T-cell (primary cell): ENCODE results near the gene ZBTB4. TPM values are rescaled to one million over a fixed set of nuclear protein-coding genes. Genes with fewer than 3 reads are reported as not detected.

Experiments used
- ATAC-seq, 4 experiments: fragments of 200-7000 bp in 3 of 4; fragments of 150-1000 bp in 1 of 4; cut with Tn5 transposase; replicated peaks in 1 of 4; 1 replicate in 3 of 4; 2 replicates in 1 of 4; pipeline ENCODE4 v1.10.0; 2021; ENCODE audit warnings: moderate library complexity in 3 of 4, mild to moderate bottlenecking in 2 of 4, moderate number of reproducible peaks in 1 of 4
- CTCF ChIA-PET, 2 donors: fragments of 300-600 bp; sonication (Branson Sonifier 250); formaldehyde crosslinking; loops; one replicate each; lab custom pipeline; 2022; ENCODE audit warnings: antibody characterized with exemption in 2 of 2; lab: Charles Lee
- POLR2A ChIA-PET, 2 donors: fragments of 300-600 bp; sonication (Branson Sonifier 250); formaldehyde crosslinking; loops; one replicate each; lab custom pipeline; 2022; ENCODE audit warnings: antibody characterized with exemption in 2 of 2; lab: Charles Lee
- DNase-seq, 35 experiments: peaks; one replicate each; pipeline versions ENCODE4 v3.0.0 to v3.0.0-alpha.2; 2013 to 2023
- H3K27ac ChIP-seq: one replicate; pipeline ENCODE4 v1.5.1; 2013; ENCODE audit warnings: low read length
- H3K27me3 ChIP-seq, 2 experiments: replicated peaks in 1 of 2; 1 replicate in 1 of 2; 2 replicates in 1 of 2; pipeline versions ENCODE4 v1.6.1 to v1.7.0; 2013; ENCODE audit warnings: low read length in 1 of 2, mixed read lengths in 1 of 2; ENCODE audit not compliant: control insufficient read depth in 2 of 2, insufficient read depth in 2 of 2; ENCODE audit errors: extremely low read depth in 1 of 2
- H3K36me3 ChIP-seq, 2 donors: 1 replicate in 1 of 2; 2 replicates in 1 of 2; pipeline versions ENCODE4 v1.6.1 to v1.7.0; 2013; ENCODE audit warnings: low read length in 1 of 2; ENCODE audit not compliant: control insufficient read depth in 2 of 2, insufficient read depth in 1 of 2; ENCODE audit errors: extremely low read depth in 1 of 2
- H3K4me1 ChIP-seq, 2 experiments: 1 replicate in 1 of 2; 2 replicates in 1 of 2; pipeline versions ENCODE4 v1.6.1 to v1.7.0; 2013; ENCODE audit warnings: low read length in 2 of 2, mixed read lengths in 1 of 2; ENCODE audit not compliant: insufficient read depth in 2 of 2, control insufficient read depth in 1 of 2; ENCODE audit errors: extremely low read depth in 1 of 2
- H3K4me3 ChIP-seq, 2 donors: 1 replicate in 1 of 2; 2 replicates in 1 of 2; pipeline versions ENCODE4 v1.5.1 to v1.7.0; 2013; ENCODE audit warnings: mild to moderate bottlenecking in 2 of 2, low read length in 1 of 2, moderate library complexity in 1 of 2; ENCODE audit not compliant: control insufficient read depth in 1 of 2; ENCODE audit errors: extremely low read depth in 1 of 2
- H3K9me3 ChIP-seq: 2 replicates; pipeline ENCODE4 v1.7.0; 2013
- H3K27ac Mint-ChIP-seq, 2 donors: one replicate each; pipeline ENCODE4 v1.8.0; 2020 to 2021; ENCODE audit warnings: mild to moderate bottlenecking in 2 of 2, mixed read lengths in 2 of 2
- H3K27me3 Mint-ChIP-seq, 2 donors: one replicate each; pipeline ENCODE4 v1.8.0; 2021 to 2022; ENCODE audit warnings: mixed read lengths in 2 of 2
- H3K36me3 Mint-ChIP-seq: one replicate; pipeline ENCODE4 v1.8.0; 2021; ENCODE audit warnings: mixed read lengths
- H3K4me1 Mint-ChIP-seq, 3 donors: one replicate each; pipeline ENCODE4 v1.8.0; 2020 to 2022; ENCODE audit warnings: mixed read lengths in 3 of 3, mild to moderate bottlenecking in 1 of 3
- H3K4me3 Mint-ChIP-seq, 3 donors: one replicate each; pipeline ENCODE4 v1.8.0; 2020 to 2022; ENCODE audit warnings: mild to moderate bottlenecking in 3 of 3, mixed read lengths in 3 of 3, moderate library complexity in 3 of 3
- H3K9me3 Mint-ChIP-seq, 3 donors: one replicate each; pipeline ENCODE4 v1.8.0; 2020 to 2022; ENCODE audit warnings: mixed read lengths in 3 of 3
- WGBS: methylation state at CpG from one replicate; pipeline ENCODE4 v1.1.5; 2013; ENCODE audit warnings: missing lambda C conversion rate; ENCODE audit not compliant: insufficient coverage; 5-methylcytosine and 5-hydroxymethylcytosine counted together
- total RNA-seq, 35 experiments: library from RNA in 6 of 35; stranded (reverse) in 6 of 35; fragments of 120-200 nt in 1 of 35; gene quantifications; one replicate each; pipeline versions ENCODE4 v1.2.1 to v1.2.4 and lab custom pipeline; 2013 to 2026

ZBTB4 gene
- total RNA-seq, 5 donors from 2014 or later (not counting 1 experiment from before 2014, with no cell fraction given) = 64.0 to 86.6 (median 82.7) TPM

DNA sequence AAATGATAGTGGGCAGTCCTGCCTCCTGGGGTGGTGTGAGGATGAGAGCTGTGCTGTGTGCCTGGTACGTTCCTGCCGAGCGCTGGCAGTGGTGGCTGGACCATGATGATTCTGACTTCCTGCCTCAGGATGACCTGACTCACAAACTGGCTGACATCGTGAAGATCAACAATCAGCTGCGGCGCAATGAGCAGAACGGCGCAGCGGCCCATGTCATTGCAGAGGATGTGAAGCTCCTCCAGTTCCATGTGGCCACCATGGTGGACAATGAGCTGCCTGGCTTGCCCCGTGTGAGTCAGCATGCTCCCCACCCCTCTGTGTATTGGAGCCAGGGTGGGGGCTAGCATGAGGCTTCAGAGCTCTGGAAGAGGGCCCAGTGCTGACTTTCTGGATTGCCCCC, 17.8 kb upstream of the ZBTB4 start:
- Histone ChIP-seq H3K27ac (no peak overlapping the region), H3K36me3 (peaks cover 23 to 86% of the 10 kb centered on the region in 2 donors), H3K4me3 (no peak overlapping the region), H3K4me1 (peaks cover 0 to 9% of the 10 kb centered on the region in 2 experiments), H3K27me3 (no peaks in the 10 kb centered on the region), H3K9me3 (no peaks in the 10 kb centered on the region)
- Mint-ChIP-seq H3K27ac (peak overlapping the region in 1 of 2 donors; percentile 39), H3K27me3 (no peaks in the 10 kb centered on the region), H3K4me3 (no peak overlapping the region), H3K4me1 (peaks cover 19 to 29% (median 22%) of the 10 kb centered on the region in 3 donors), H3K9me3 (no peaks in the 10 kb centered on the region), H3K36me3 (peaks cover 65% of the 10 kb centered on the region)
- no peak for DNase-seq
- CTCF ChIA-PET = no interaction called here
- WGBS = 97% methylated on average over 9 of the region's 10 CpGs
- POLR2A ChIA-PET = no interaction called here
- peak in 1 of 4 experiments; percentile 2 for ATAC-seq

- no peak for DNase-seq
- Mint-ChIP-seq H3K9me3 (no peaks in the 10 kb centered on the region), H3K36me3 (peaks cover 66% of the 10 kb centered on the region), H3K27me3 (no peaks in the 10 kb centered on the region), H3K4me3 (no peak overlapping the region), H3K27ac (peak overlapping the region in 1 of 2 donors; percentile 39), H3K4me1 (peaks cover 23 to 34% (median 28%) of the 10 kb centered on the region in 3 donors)
- no peaks in the 10 kb centered on the region for H3K9me3 ChIP-seq
- no peak overlapping the region for H3K27ac ChIP-seq
- H3K4me1 ChIP-seq = peaks cover 0 to 13% of the 10 kb centered on the region in 2 experiments
- peak in 1 of 4 experiments; percentile 12 for ATAC-seq
- peaks cover 18 to 85% of the 10 kb centered on the region in 2 donors for H3K36me3 ChIP-seq
- H3K27me3 ChIP-seq = no peaks in the 10 kb centered on the region
- CTCF ChIA-PET = no interaction called here
- WGBS = 93% methylated on average over 18 of the region's 20 CpGs
- H3K4me3 ChIP-seq = no peak overlapping the region
- POLR2A ChIA-PET = no interaction called here
Measured at GRCh38 chr17:7496470-7497183, 17.2 kb upstream of the ZBTB4 start.

DNA sequence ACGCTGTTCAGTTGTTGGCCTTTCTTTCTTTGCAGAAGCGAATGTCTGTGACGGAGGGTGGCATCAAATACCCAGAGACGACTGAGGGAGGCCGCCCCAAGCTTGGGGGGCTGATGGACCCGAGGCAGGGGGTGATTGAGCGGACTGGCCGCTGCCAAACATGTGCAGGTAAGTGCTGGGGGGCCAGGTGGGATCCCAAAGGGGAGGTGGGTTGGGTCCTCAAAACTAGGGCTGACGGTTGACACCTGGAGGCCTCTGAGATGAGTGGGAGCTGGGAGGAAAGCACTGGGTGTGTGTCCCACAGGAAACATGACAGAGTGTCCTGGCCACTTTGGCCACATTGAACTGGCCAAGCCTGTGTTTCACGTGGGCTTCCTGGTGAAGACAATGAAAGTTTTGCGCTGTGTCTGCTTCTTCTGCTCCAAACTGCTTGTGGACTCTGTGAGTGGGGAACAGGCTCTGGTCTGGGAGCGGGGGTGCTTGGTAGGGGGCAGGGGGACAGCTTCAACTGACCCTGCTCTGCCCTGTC, 16.5 kb upstream of the ZBTB4 start:
- H3K27ac ChIP-seq = no peak overlapping the region
- no peak overlapping the region for H3K4me3 ChIP-seq
- H3K27me3 Mint-ChIP-seq = no peaks in the 10 kb centered on the region
- DNase-seq (no peak), ATAC-seq (no peak)
- ChIA-PET POLR2A (no interaction called here), CTCF (no interaction called here)
- no peak overlapping the region for H3K4me3 Mint-ChIP-seq
- H3K9me3 Mint-ChIP-seq = no peaks in the 10 kb centered on the region
- no peaks in the 10 kb centered on the region for H3K9me3 ChIP-seq
- peaks cover 62% of the 10 kb centered on the region for H3K36me3 Mint-ChIP-seq
- H3K4me1 Mint-ChIP-seq = peaks cover 27 to 35% (median 31%) of the 10 kb centered on the region in 3 donors
- H3K27ac Mint-ChIP-seq = no peak overlapping the region
- peaks cover 13 to 82% of the 10 kb centered on the region in 2 donors for H3K36me3 ChIP-seq
- no peaks in the 10 kb centered on the region for H3K27me3 ChIP-seq
- H3K4me1 ChIP-seq = peaks cover 0 to 17% of the 10 kb centered on the region in 2 experiments
- 94% methylated on average over 9 of the region's 12 CpGs for WGBS

GRCh38 chr17:7493941-7494340, 14.5 kb upstream of the ZBTB4 start:
- Mint-ChIP-seq H3K27ac (peak overlapping the region in 1 of 2 donors; percentile 40), H3K4me1 (peaks cover 43 to 48% (median 47%) of the 10 kb centered on the region in 3 donors), H3K27me3 (no peaks in the 10 kb centered on the region), H3K36me3 (peaks cover 50% of the 10 kb centered on the region), H3K4me3 (no peak overlapping the region), H3K9me3 (no peaks in the 10 kb centered on the region)
- peaks cover 6 to 23% of the 10 kb centered on the region in 2 experiments for H3K4me1 ChIP-seq
- no peaks in the 10 kb centered on the region for H3K9me3 ChIP-seq
- no peak for DNase-seq
- 86% methylated on average over 1 of the region's 3 CpGs for WGBS
- no peak overlapping the region for H3K27ac ChIP-seq
- H3K36me3 ChIP-seq = peaks cover 4 to 71% of the 10 kb centered on the region in 2 donors
- no peaks in the 10 kb centered on the region for H3K27me3 ChIP-seq
- no peak for ATAC-seq
- ChIA-PET POLR2A (no interaction called here), CTCF (interaction anchor here in 1 of 2 donors (0.6 kb wide), 1 partner anchor 165 kb away, joined by 5 read pairs; no protein-coding TSS in a partner anchor)
- H3K4me3 ChIP-seq = no peak overlapping the region

DNA sequence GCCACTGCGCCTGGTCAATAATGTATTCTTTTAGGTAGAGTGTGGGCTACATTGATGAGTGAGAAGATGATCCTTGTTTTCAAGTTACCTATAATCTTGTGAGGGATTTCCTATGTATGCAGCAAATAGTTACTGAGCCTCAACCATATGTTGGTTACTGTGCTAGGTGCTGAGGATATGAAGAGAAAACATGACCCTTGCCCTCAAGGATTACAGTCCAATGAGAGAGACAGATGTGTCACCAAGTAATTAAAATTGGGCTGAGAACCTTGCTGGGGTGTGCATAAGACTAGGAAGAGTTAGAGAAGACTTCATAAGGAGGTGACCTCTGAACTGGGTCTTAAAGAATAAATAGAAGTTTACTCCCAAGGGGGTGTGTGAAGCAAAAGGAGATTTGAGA, 12.2 kb upstream of the ZBTB4 start:
- DNase-seq (no peak), ATAC-seq (no peak)
- ChIA-PET POLR2A (interaction anchor here in 1 of 2 donors (0.6 kb wide), 1 partner anchor 61 kb away, joined by 4 read pairs; no protein-coding TSS in a partner anchor), CTCF (no interaction called here)
- Mint-ChIP-seq H3K9me3 (no peaks in the 10 kb centered on the region), H3K4me3 (no peak overlapping the region), H3K27ac (peak overlapping the region in 1 of 2 donors; percentile 18), H3K27me3 (no peaks in the 10 kb centered on the region), H3K4me1 (peaks cover 63 to 68% (median 68%) of the 10 kb centered on the region in 3 donors), H3K36me3 (peaks cover 41% of the 10 kb centered on the region)
- Histone ChIP-seq H3K9me3 (no peaks in the 10 kb centered on the region), H3K27me3 (no peaks in the 10 kb centered on the region), H3K27ac (no peak overlapping the region), H3K36me3 (peaks cover 3 to 50% of the 10 kb centered on the region in 2 donors), H3K4me3 (no peak overlapping the region), H3K4me1 (peaks cover 22 to 43% of the 10 kb centered on the region in 2 experiments)
- 100% methylated on average over 1 of the region's 1 CpG for WGBS

DNA sequence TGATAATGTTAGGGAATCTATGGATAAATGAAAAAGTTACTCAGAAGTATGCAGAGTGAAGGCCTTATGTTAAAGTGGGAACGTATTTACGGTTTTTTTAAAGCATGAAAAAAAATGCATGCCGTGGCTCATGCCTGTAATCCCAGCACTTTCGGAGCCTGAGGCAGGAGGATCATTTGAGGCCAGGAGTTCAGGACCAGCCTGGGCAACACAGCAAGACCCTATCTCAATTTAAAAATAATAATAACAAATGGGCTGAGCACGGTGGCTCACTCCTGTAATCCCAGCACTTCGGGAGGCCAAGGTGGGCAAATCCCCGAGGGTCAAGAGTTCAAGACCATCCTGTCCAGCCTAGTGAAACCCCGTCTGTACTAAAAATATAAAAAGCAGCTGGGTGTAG, 10.7 kb upstream of the ZBTB4 start:
- H3K4me3 ChIP-seq = no peak overlapping the region
- H3K36me3 Mint-ChIP-seq = peaks cover 32% of the 10 kb centered on the region
- H3K27me3 ChIP-seq = no peaks in the 10 kb centered on the region
- DNase-seq (no peak), ATAC-seq (no peak)
- H3K27ac Mint-ChIP-seq = peak overlapping the region in 1 of 2 donors; percentile 3
- H3K4me1 ChIP-seq = peaks cover 33 to 55% of the 10 kb centered on the region in 2 experiments
- no peak overlapping the region for H3K4me3 Mint-ChIP-seq
- H3K27ac ChIP-seq = no peak overlapping the region
- no peaks in the 10 kb centered on the region for H3K9me3 ChIP-seq
- WGBS = 71% methylated on average over 5 of the region's 8 CpGs
- H3K27me3 Mint-ChIP-seq = no peaks in the 10 kb centered on the region
- ChIA-PET POLR2A (interaction anchor here in 1 of 2 donors (0.9 kb wide), 1 partner anchor 23 kb away, joined by 4 read pairs; no protein-coding TSS in a partner anchor), CTCF (interaction anchor here in 1 of 2 donors (1.0 kb wide), 1 partner anchor 53 kb away, joined by 3 read pairs; no protein-coding TSS in a partner anchor)
- H3K9me3 Mint-ChIP-seq = no peaks in the 10 kb centered on the region
- peaks cover 0 to 36% of the 10 kb centered on the region in 2 donors for H3K36me3 ChIP-seq
- H3K4me1 Mint-ChIP-seq = peaks cover 71 to 80% (median 77%) of the 10 kb centered on the region in 3 donors
